GOT3 (cell line): ENCODE results near the gene CCDC63.

ENCODE experiments used
- DNase-seq: peaks from one replicate; lab custom pipeline; 2025; ENCODE audit warnings: mixed read lengths; lab: John Stamatoyannopoulos, UW

Gene CCDC63

GRCh38 chr12:110885152-110885840, 38.5 kb downstream of the CCDC63 start:
- no peak for DNase-seq

- DNase-seq, result no peak
These were observed 41.6 kb downstream of the CCDC63 start for GRCh38 chr12:110888256-110888991.

GRCh38 chr12:110889361-110889760, 42.6 kb downstream of the CCDC63 start:
- no peak for DNase-seq

GRCh38 chr12:110893956-110894355, 47.2 kb downstream of the CCDC63 start:
- no peak for DNase-seq

- no peak for DNase-seq
These were observed 49.8 kb downstream of the CCDC63 start for GRCh38 chr12:110896559-110896958.

- DNase-seq, result no peak
These were observed 54.6 kb downstream of the CCDC63 start for GRCh38 chr12:110901401-110901800.

- no peak for DNase-seq
These were observed 56.7 kb downstream of the CCDC63 start for GRCh38 chr12:110903511-110903910.

- no peak for DNase-seq
These were observed 59.3 kb downstream of the CCDC63 start for GRCh38 chr12:110906083-110906482.

- DNase-seq, result no peak
These were observed 59.7 kb downstream of the CCDC63 start for GRCh38 chr12:110906516-110906915.

GRCh38 chr12:110906985-110907384, 60.2 kb downstream of the CCDC63 start:
- DNase-seq, result no peak

GRCh38 chr12:110907583-110907982, 60.8 kb downstream of the CCDC63 start:
- DNase-seq, result no peak

- no peak for DNase-seq
These were observed 61.8 kb downstream of the CCDC63 start for GRCh38 chr12:110908377-110909152.

- no peak for DNase-seq
These were observed 65.5 kb downstream of the CCDC63 start for GRCh38 chr12:110912263-110912662.

- no peak for DNase-seq
These were observed 66.6 kb downstream of the CCDC63 start for GRCh38 chr12:110913119-110914056.

GRCh38 chr12:110916295-110916875, 69.6 kb downstream of the CCDC63 start:
- DNase-seq, result no peak

GRCh38 chr12:110917467-110917866, 70.7 kb downstream of the CCDC63 start:
- DNase-seq, result no peak

- DNase-seq, result no peak
These were observed 71.2 kb downstream of the CCDC63 start for GRCh38 chr12:110917961-110918360.

- no peak for DNase-seq
These were observed 72.9 kb downstream of the CCDC63 start for GRCh38 chr12:110919720-110920119.

GRCh38 chr12:110920324-110920910, 73.6 kb downstream of the CCDC63 start, which contains the start of gene MYL2:
MYL2 (minus strand) TSS chr12:110920579; CDS start chr12:110920529, 50 bp downstream.
- DNase-seq, result no peak

- DNase-seq, result no peak
These were observed 74.5 kb downstream of the CCDC63 start for GRCh38 chr12:110921262-110921661.

- no peak for DNase-seq
These were observed 75.9 kb downstream of the CCDC63 start for GRCh38 chr12:110922652-110923051.
